ENCODE measurements around the gene IFITM5.

- no peak for TF ChIP-seq REST (IDR thresholded peaks at IDR 0.05; ENCODE audit: low read depth)
- no peak for TF ChIP-seq USF1 (IDR thresholded peaks at IDR 0.05)
- no peak for TF ChIP-seq CREB1 (IDR thresholded peaks at IDR 0.05; ENCODE audit: low read depth)
- no peak for TF ChIP-seq RAD21 (IDR thresholded peaks at IDR 0.05; ENCODE audit: low read depth)
- no peak for TF ChIP-seq EP300 (IDR thresholded peaks at IDR 0.05; ENCODE audit: borderline replicate concordance)
- TF ChIP-seq TAF1 (IDR thresholded peaks at IDR 0.05; ENCODE audit: low read depth) = no peak
- TF ChIP-seq FOXM1 (IDR thresholded peaks at IDR 0.05; ENCODE audit: borderline replicate concordance, low read depth) = no peak
- no peak for TF ChIP-seq ZBTB7A (IDR thresholded peaks at IDR 0.05; ENCODE audit: low read depth)
- no peak for TF ChIP-seq CEBPB (IDR thresholded peaks at IDR 0.05)
Measured at GRCh38 chr11:251550-251949, 47.8 kb downstream of the IFITM5 start.
